ENCODE results near the gene RIPK3. TPM values are rescaled to one million over a fixed set of nuclear protein-coding genes. Genes with fewer than 3 reads are reported as not detected.

RIPK3 gene
- total RNA-seq (2022; extraction: Qiagen RNA extraction), result not detected in 5 replicates

DNA sequence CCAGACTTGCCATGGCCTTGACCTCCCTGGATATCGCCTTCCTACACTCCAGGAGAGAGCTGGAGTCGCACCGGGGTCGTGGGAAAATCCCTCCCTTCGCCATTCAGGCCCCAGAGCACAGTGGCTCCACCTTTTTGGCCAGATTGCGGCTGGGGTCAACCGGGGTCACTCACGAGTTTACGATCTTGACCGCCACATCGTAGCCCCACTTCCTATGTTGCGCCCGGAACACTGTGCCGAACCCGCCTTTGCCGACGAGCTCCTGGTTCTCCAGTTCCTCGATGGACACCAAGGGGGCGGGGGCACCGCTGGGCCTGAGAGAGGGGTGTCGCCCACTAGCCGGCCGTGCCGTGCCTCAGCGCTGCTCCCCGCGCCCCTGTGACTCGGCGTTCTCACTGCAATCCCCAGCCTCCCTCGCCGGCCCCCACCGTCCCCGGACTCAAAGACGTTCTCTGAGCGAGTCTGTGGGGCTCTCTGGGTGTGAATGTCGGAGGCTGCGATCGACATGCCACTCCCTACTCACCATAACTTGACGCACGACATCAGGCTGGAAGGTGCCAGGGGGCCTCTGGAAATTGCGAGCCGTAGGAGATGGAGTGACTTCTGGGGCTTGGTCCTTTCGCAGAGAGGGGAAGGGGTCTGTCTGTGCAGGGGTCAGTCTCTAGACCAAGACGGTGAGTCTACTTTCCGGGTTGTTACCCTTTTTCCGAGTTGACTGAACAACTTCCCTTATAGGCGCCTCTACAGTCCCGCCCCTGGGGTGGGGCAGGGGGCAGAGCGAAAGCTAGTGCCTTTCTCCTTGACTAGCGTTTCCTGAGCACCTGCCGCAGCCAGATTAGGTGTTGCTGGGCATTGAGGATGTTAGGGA lies at the start of gene RIPK3:
TSS of gene RIPK3 (minus strand) at position 708 of the 868 bp plus-strand sequence. CDS start at position 543, 165 bp downstream.

DNA sequence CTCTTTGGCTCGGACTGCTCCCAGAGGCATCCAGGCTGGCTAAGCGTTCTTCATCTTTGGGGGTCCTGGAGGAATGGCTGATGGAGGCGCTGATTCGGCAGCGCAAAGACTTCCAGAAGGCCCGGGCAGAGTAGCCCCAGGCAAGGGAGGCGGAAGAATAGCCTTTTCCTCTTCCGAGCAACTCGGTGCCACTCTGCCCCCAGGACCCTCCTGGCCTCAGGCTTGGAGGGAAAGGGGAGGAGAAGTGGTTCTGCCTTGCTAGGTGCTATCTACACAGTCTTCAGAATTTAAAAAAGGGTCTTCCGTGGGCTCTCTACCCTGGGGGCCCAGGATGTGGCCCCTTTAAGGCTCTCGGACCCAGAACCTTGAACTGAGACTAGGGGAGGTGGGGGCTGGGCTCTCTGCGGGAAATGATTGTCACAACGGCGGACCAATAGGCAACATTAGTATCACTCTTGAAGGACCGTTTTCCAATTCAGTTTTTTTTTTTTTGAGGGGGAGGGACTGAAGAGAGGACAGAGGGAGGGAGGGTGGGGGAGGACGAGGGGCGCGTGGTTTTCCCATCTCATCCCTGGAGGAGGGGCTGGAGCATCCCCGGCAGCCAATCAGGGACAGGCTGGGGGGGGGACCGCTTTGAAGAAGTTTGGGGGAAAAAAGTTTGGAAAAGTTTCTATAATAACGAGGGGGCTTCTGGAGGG lies 27.9 kb upstream of the RIPK3 start, which contains the start of gene NFATC4:
TSS of gene NFATC4 (plus strand) at position 671 of the 698 bp plus-strand sequence. CDS start 157 bp downstream, outside the sequence.

DNA sequence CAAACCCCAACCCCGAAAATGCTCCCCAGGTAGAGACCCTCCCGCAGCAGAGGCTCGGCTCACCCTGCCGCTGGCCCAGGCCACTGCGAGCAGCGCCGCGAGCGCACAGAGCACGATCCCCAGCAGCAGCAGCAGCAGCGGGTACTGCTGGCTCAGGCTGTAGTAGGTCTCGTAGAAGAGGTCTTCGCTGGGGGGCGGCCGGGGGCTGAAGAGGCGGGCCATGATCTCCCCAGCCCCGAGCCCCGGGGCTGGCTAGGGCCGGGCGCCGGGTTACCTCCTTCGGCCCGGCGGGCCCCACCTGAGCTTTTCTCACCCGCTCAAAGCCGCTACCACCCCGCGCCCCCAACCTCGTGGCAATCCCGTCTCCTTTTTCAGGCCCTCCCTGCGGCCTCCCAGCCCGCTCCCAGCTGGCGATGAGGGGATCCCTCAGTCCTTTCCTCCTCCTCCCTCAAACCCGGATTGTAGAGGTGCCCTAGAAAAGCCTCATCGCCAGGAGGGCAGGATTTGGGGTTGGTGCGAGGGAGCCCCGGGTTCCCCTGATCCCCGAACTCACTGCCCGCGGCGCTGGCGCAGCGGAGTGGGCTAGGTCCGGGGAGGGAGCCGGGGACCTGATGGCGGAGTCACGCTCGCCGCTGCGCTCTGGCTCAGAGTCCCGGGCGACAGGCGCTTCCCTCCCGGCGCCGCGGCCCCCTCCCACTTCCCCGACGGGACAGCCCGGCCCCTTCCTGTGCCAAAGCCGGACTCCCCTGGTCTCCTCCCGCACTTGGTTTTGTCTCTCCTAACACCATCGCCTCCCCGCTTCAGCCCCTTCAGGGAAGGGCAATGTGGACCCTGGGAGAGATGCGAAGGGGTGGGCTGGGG lies 5.1 kb downstream of the RIPK3 start, which contains the start of gene ADCY4:
TSS of gene ADCY4 (minus strand) at position 641 of the 861 bp plus-strand sequence. CDS start at position 222, 419 bp downstream.

DNA sequence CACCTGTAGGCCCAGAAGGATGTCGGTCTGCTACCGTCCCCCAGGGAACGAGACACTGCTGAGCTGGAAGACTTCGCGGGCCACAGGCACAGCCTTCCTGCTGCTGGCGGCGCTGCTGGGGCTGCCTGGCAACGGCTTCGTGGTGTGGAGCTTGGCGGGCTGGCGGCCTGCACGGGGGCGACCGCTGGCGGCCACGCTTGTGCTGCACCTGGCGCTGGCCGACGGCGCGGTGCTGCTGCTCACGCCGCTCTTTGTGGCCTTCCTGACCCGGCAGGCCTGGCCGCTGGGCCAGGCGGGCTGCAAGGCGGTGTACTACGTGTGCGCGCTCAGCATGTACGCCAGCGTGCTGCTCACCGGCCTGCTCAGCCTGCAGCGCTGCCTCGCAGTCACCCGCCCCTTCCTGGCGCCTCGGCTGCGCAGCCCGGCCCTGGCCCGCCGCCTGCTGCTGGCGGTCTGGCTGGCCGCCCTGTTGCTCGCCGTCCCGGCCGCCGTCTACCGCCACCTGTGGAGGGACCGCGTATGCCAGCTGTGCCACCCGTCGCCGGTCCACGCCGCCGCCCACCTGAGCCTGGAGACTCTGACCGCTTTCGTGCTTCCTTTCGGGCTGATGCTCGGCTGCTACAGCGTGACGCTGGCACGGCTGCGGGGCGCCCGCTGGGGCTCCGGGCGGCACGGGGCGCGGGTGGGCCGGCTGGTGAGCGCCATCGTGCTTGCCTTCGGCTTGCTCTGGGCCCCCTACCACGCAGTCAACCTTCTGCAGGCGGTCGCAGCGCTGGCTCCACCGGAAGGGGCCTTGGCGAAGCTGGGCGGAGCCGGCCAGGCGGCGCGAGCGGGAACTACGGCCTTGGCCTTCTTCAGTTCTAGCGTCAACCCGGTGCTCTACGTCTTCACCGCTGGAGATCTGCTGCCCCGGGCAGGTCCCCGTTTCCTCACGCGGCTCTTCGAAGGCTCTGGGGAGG lies 28.9 kb downstream of the RIPK3 start, which contains the start of gene LTB4R:
TSS of gene LTB4R (plus strand) at position 857 of the 959 bp plus-strand sequence. CDS start 4,150 bp downstream, outside the sequence.

DNA sequence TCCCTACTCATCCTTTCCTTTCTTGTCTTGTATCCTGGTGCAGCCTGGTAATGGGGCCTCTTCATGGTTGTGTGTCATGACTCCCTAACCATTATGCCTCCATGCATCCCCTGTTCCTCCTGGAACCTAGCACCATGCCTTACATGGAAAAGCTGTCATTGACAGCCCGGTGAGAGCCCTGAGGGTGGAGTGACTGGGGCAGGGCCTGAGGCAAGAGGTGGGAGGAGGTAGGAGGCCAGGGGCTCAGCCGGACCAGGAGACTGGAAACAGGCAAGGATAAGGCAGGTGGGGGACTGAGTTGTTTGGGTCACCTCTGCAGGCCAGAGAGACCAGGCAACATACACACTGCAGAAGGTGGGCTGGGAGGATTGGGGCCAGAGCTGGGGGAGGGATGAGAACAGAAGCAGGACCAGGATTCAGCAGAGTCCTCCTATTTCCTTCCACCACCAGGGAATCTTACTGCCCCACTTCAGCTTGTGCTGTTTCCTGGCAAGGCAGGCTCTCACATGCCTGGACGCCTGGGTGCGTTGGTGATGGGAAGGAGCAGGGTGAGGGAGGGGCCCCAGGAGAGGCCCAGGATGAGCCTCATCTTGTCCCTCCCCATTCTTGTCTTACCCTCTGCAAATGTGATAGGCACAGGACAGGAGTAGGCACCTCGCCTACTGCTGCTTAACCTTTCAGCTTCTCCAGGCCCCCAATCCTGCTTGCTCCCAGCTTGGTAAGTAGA lies 30.1 kb downstream of the RIPK3 start, which contains the start of gene LTB4R2:
TSS of gene LTB4R2 (plus strand) at position 603 of the 727 bp plus-strand sequence. CDS start 525 bp downstream, outside the sequence.

DNA sequence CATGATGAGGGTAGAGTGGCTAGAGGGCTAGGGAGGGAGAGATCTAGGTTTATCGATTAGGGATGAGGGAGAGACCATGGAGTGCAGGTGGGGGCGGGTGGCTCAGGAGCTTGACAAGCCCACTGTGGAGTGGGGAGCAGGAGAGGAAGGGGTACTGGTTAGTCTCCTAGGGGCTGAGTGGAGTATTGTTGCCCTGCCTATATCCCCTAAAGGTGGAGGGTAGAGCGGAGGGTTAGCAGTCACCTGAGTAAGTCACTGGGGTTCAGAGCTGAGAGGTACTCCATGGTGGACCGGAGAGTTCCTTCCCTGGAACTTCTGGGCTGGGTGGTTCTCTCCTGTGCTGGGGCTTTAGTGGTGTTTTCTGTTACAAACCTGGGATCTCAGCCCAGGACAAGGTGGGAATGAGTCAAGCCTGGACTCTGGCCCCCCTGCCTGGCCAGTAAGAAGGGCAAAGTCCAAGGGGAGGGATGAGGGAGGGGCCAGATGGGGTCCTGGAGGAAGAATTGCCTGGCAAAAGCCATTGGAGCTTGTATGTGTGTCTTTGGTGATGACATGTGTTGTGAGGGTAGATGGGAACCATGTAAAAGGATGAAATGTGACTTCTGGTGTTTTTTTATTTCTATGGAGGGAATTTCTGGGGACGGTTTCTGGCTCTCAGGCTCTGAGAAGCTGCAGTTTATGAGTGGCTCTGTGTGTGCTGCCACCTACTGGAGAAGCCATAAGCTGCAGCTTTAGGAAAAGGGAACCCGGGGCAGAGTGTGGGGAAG lies 32.0 kb downstream of the RIPK3 start, which contains the start of gene CIDEB:
TSS of gene CIDEB (minus strand) at position 403 of the 767 bp plus-strand sequence. CDS start at position 284, 119 bp downstream.

DNA sequence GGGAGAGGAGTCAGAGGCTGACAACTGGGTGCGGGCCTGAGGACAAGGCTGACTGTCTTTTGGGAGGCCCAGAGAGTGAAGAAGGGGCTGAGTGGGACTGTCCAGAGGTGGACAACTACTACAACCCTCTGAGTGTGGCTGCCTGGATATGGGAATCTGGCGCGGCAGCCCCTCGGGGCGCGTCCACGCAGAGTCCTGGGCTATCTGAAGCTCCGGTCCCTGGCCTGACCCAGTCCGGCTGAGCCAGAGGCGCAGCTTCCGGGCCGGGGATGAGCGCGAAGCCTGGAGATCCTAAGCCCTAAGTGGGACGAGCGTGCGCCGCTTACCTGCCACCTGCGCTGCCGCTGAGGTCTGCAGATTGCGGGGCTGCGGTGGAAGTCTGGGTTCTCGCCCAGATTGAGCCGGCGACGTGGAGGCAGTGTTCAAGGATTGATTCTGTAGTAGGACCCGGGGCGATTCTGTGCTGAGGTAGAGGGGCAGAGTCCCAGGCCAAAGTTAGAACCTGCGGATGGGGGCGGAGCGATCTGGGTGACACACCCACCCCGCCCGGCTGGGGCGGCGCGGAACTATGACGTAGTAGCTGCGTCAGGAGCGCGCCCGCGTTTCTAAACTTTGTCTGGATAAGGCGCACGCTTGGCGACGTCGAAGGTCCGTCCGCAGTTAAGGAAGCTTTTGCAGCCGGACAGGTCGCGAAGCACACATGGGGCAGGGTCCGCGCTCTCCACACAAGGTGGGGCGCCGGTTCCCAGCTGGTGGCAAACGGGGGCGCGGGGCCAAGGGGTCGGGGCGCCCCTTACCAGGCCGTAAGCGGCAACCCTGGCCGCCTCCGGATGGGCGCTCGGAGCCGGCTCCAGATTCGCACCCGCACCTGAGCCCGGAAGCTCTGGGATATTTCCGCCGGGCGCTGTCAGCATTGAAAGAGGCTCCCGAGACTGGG lies 40.3 kb downstream of the RIPK3 start, which contains the start of the genes DHRS1 and NOP9:
TSS of gene DHRS1 (minus strand) at position 526 of the 937 bp plus-strand sequence. CDS start 674 bp downstream, outside the sequence.
TSS of gene NOP9 (plus strand) at position 596 of the 937 bp plus-strand sequence. CDS start at position 701, 105 bp downstream.

Other genes with a start within 250 kb of the RIPK3 start
- 15.0 to 21.2 TPM (median 19.3 TPM) in 5 replicates for gene PCK2, start 245.7 kb downstream of the RIPK3 start, total RNA-seq (2022; extraction: Qiagen RNA extraction)
- 20.8 to 22.4 TPM (median 21.9 TPM) in 5 replicates for gene DCAF11, start 225.2 kb downstream of the RIPK3 start, total RNA-seq (2022; extraction: Qiagen RNA extraction)
- gene NRL, start 225.0 kb downstream of the RIPK3 start, total RNA-seq (2022; extraction: Qiagen RNA extraction), result 0.56 to 1.1 TPM (median 0.84 TPM) in 5 replicates
- gene FITM1, start 209.3 kb downstream of the RIPK3 start, total RNA-seq (2022; extraction: Qiagen RNA extraction), result 0.13 to 0.19 TPM in 2 of 5 replicates, not detected in the others
- 159 to 187 TPM (median 162 TPM) in 5 replicates for gene PSME1, start 203.8 kb downstream of the RIPK3 start, total RNA-seq (2022; extraction: Qiagen RNA extraction)
- 45.7 to 62.3 TPM (median 60.1 TPM) in 5 replicates for gene EMC9, start 198.4 kb downstream of the RIPK3 start, total RNA-seq (2022; extraction: Qiagen RNA extraction)
- gene PSME2, start 193.4 kb downstream of the RIPK3 start, total RNA-seq (2022; extraction: Qiagen RNA extraction), result 151 to 185 TPM (median 159 TPM) in 5 replicates
- 19.9 to 35.1 TPM (median 34.3 TPM) in 5 replicates for gene RNF31, start 192.5 kb downstream of the RIPK3 start, total RNA-seq (2022; extraction: Qiagen RNA extraction)
- gene IRF9, start 178.7 kb downstream of the RIPK3 start, total RNA-seq (2022; extraction: Qiagen RNA extraction), result 16.8 to 21.0 TPM (median 17.7 TPM) in 5 replicates
- gene REC8, start 167.9 kb downstream of the RIPK3 start, total RNA-seq (2022; extraction: Qiagen RNA extraction), result 3.3 to 6.5 TPM (median 5.3 TPM) in 5 replicates
- gene IPO4, start 151.2 kb downstream of the RIPK3 start, total RNA-seq (2022; extraction: Qiagen RNA extraction), result 72.5 to 89.6 TPM (median 84.6 TPM) in 5 replicates
- gene TM9SF1, start 144.6 kb downstream of the RIPK3 start, total RNA-seq (2022; extraction: Qiagen RNA extraction), result 58.4 to 64.8 TPM (median 63.8 TPM) in 5 replicates
- gene TSSK4, start 134.3 kb downstream of the RIPK3 start, total RNA-seq (2022; extraction: Qiagen RNA extraction), result not detected in 5 replicates
- gene CHMP4A, start 126.5 kb downstream of the RIPK3 start, total RNA-seq (2022; extraction: Qiagen RNA extraction), result 75.9 to 98.1 TPM (median 81.6 TPM) in 5 replicates
- gene MDP1, start 123.9 kb downstream of the RIPK3 start, total RNA-seq (2022; extraction: Qiagen RNA extraction), result 29.1 to 34.2 TPM (median 30.7 TPM) in 5 replicates
- 450 to 490 TPM (median 458 TPM) in 5 replicates for gene NEDD8, start 107.6 kb downstream of the RIPK3 start, total RNA-seq (2022; extraction: Qiagen RNA extraction)
- 54.1 to 66.3 TPM (median 57.2 TPM) in 5 replicates for gene GMPR2, start 107.1 kb downstream of the RIPK3 start, total RNA-seq (2022; extraction: Qiagen RNA extraction)
- gene TINF2, start 97.4 kb downstream of the RIPK3 start, total RNA-seq (2022; extraction: Qiagen RNA extraction), result 34.4 to 39.3 TPM (median 36.4 TPM) in 5 replicates
- gene TGM1, start 76.8 kb downstream of the RIPK3 start, total RNA-seq (2022; extraction: Qiagen RNA extraction), result 0.89 to 1.9 TPM (median 1.4 TPM) in 5 replicates
- 15.5 to 19.8 TPM (median 17.5 TPM) in 5 replicates for gene RABGGTA, start 68.4 kb downstream of the RIPK3 start, total RNA-seq (2022; extraction: Qiagen RNA extraction)
- gene DHRS1, start 40.2 kb downstream of the RIPK3 start, total RNA-seq (2022; extraction: Qiagen RNA extraction), result 10.4 to 14.5 TPM (median 11.6 TPM) in 5 replicates
- 13.5 to 16.8 TPM (median 15.9 TPM) in 5 replicates for gene NOP9, start 40.1 kb downstream of the RIPK3 start, total RNA-seq (2022; extraction: Qiagen RNA extraction)
- 0.08 to 0.24 TPM (median 0.17 TPM) in 5 replicates for gene CIDEB, start 32.0 kb downstream of the RIPK3 start, total RNA-seq (2022; extraction: Qiagen RNA extraction)
- gene LTB4R2, start 29.9 kb downstream of the RIPK3 start, total RNA-seq (2022; extraction: Qiagen RNA extraction), result 2.1 to 5.7 TPM (median 4.5 TPM) in 5 replicates
- gene LTB4R, start 28.5 kb downstream of the RIPK3 start, total RNA-seq (2022; extraction: Qiagen RNA extraction), result 4.4 to 7.8 TPM (median 5.9 TPM) in 5 replicates
- not detected in 5 replicates for gene ADCY4, start 4.9 kb downstream of the RIPK3 start, total RNA-seq (2022; extraction: Qiagen RNA extraction)
- 0.16 to 0.42 TPM (median 0.18 TPM) in 5 replicates for gene NFATC4, start 28.2 kb upstream of the RIPK3 start, total RNA-seq (2022; extraction: Qiagen RNA extraction)
- gene NYNRIN, start 59.0 kb upstream of the RIPK3 start, total RNA-seq (2022; extraction: Qiagen RNA extraction), result 0.23 to 0.36 TPM (median 0.29 TPM) in 5 replicates
- 0.77 to 1.2 TPM (median 1.1 TPM) in 5 replicates for gene CBLN3, start 89.7 kb upstream of the RIPK3 start, total RNA-seq (2022; extraction: Qiagen RNA extraction)
- gene KHNYN, start 90.0 kb upstream of the RIPK3 start, total RNA-seq (2022; extraction: Qiagen RNA extraction), result 21.5 to 27.2 TPM (median 26.8 TPM) in 5 replicates
- 42.7 to 53.0 TPM (median 45.8 TPM) in 5 replicates for gene SDR39U1, start 102.8 kb upstream of the RIPK3 start, total RNA-seq (2022; extraction: Qiagen RNA extraction)
- not detected in 5 replicates for gene CMA1, start 168.3 kb upstream of the RIPK3 start, total RNA-seq (2022; extraction: Qiagen RNA extraction)
- not detected in 5 replicates for gene CTSG, start 236.3 kb upstream of the RIPK3 start, total RNA-seq (2022; extraction: Qiagen RNA extraction)

Measured in A549 treated with Mapracorat at 1 μM for 4 hours (cell line).